HTR-8/SVneo (cell line): ENCODE data around the gene GLDN.
A peak's percentile ranks its signal among the peaks of the same experiment; 100 is the strongest.
"Not testable (repeated sequence)": the region's sequence is repeated elsewhere in the genome, so short reads cannot be mapped to it uniquely, and the experiment has no call there.

ENCODE experiments used
- DNase-seq: peaks from one replicate; pipeline ENCODE4 v3.0.0; 2011; ENCODE audit warnings: low spot score, mixed read lengths; ENCODE audit not compliant: insufficient read length
- FAIRE-seq: peaks from 2 replicates; lab custom pipeline; 2011; peaks lifted over from hg19 to GRCh38; lab: Jason Lieb, UNC

The GLDN gene

DNA sequence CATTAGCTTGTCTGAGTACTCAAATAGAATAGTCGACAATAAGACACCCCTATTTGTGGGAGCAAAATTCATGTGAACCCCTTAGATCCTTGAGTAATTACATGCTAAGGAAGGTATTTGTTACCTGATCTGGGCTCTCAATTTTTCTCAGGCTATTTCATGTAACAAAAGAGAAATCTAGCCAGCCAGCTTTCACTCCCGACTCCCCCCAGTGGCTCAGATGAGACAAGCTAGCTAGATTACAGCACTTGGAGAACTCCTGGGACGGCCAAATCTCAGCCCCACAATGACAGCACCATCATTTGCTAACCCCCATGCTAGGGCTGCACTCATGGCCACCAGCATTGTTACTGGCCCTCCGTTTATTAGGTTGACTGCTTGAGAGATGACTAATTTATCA is 41.3 kb downstream of the GLDN start:
- DNase-seq (peak; percentile 33), FAIRE-seq (no peak)

DNA sequence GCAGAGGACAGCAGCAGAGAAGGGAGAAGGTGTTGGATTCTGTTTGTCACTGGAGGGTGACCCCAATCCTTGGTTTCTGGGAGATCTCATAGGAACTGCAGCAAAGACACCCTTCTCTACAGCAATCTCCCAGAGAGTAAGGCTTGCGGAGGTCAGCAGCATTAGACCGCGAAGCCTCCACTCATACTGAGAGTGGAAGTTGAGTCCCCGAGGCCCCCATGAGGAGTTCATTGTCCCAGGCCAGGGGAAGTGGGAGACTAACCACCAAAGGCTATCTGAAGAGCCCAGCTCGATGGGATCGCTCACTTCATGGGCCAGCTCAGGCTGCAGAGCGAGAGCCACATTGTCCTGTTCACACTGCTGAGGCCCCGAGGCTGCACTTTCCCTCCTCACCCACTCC is 44.6 kb downstream of the GLDN start:
- DNase-seq = no peak
- no peak for FAIRE-seq

DNA sequence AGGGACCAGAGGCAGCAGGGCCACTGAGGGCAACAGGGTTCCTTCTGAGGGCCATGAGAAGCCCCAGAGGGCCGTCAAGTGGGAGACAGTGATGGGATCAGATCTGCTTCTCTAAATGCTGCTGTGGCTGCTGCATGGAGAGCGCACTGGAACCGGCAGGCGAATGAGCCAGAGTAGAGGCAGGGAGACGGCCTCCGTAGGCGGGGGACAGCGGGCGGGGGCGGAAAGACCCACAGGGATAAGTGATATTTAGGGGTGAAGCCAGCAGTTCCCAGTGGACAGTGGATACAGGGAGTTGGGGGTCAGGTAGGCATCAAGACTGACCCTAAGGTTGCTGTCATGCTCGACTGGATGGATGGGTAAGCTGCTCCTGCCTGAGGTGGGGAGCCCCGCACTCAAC is 45.0 kb downstream of the GLDN start:
- DNase-seq (no peak), FAIRE-seq (no peak)

DNA sequence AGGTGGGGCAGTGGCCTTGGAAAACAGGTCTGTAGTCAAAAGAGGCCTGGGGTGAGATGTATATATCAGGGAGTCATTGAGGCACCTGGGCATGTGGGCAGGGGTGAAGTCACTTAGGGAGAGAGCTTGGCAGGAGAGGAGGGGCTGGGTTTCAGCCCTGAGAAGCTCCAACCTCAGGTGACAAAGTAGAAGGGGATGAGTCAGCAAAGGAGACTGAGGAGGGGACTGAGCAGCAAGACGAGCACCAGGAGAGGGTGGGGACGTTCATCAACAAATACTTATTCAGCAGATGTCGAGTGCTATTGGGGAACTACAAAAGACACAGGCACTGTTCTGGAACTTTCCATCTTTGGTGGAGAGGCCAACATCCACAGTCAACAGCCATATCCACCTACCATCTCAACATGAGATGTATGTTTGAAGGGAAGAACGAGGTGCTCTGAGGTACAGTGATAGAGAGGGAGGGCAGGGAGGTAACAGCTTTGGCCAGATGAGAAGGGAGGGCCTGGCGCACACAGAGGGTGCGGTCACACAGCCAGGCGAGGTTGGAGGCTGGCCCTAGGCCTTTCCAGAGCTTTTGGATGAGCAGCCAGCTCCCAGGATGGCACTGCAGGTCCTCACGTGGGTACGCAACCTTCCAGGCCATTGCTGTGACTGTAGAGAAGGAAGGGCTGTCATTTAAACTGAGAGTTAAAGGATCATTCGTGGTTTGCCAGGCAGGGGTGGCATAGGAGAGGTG is 45.7 kb downstream of the GLDN start:
- DNase-seq = no peak
- no peak for FAIRE-seq

DNA sequence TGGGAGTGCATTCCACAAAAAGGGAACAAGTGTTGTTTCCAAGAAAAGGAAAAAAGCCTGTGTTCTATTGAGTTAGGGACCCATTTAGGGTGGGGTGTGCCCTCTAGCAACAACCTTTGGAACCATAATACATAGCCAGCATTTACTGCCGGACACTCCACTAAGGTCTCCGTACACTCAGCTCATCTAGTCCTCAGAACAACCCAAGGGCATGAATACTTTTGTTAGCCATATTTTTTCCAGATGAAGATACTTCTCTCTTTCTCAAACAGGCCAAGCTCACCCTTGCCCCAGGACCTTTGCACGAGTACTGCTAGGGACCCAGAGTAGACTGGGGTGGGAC is 46.2 kb downstream of the GLDN start:
- FAIRE-seq (no peak), DNase-seq (no peak)

DNA sequence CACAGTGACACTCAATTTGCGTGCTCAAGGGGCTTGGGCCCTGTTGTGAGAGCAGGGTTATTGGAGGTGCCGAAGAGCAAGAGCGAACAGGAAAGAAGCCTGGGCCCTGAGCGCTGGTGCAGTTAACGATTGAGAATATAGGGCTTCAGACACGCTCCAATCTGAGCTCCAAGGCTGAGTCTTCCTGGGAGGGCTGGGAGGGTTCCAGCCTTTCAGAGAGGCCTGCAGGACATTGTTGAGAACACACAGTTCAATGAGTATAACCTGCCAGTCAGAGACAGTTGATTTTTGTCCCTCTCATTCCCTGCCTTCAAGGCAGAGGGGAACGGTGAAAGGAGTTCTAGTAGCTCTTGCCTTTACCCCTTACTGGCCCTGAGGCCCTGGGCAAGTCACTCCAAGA is 47.3 kb downstream of the GLDN start:
- FAIRE-seq (no peak), DNase-seq (no peak)

DNA sequence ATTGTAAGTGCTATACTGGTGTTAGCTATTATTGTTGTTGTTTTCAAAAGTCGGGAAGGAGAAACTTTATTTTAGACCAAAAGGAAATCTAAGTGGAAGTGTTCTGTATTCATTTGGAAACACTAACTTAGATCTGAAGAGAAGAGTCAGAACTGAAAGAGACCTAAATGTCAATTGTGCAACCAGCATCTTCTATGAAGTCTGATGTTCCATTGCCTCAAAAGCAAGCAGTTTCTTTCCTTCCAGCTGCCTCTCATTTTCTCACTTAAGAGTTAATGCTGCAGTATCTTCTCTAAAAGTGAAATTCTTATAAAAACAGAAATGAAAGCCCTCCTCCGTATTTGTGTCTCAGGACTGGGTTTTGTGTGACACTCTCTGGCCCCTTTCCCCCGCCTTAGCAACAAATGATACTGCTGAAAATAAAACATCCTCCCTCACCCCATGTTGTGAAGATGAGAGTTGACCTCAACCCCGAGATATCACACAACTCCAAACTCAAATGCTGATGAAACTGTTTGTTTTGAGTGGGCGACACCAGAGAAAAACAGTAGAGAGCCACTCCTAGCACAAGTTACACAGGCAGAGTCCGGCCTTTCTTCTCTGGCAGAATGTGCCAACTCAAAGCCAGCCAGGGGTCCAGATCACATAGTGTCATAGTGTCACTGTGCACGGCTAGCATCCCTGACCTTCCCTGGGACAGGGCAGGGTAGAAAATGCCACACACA is 48.9 kb downstream of the GLDN start:
- FAIRE-seq (no peak), DNase-seq (no peak)

DNA sequence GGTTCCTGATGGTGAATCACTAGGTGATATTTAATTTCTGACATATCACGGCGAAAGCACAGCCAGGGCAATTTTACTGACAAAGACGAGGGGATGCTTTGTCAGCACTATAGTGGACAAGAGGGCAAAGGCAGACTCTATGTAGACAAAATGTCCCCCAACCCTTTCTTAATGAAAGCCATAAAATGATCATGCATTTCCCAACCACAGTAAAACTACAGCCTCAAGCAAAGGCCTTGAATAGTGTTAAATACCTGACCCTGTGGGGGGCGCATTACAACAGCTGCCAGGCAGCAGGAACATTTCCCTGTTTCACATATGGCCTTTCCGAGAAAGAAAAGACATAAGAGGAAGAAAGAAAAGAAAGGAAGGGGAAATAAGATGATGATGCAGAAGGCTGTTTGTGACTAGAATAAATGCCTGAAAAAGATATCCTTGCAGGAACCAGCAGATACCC is 49.5 kb downstream of the GLDN start:
- no peak for DNase-seq
- no peak for FAIRE-seq

DNA sequence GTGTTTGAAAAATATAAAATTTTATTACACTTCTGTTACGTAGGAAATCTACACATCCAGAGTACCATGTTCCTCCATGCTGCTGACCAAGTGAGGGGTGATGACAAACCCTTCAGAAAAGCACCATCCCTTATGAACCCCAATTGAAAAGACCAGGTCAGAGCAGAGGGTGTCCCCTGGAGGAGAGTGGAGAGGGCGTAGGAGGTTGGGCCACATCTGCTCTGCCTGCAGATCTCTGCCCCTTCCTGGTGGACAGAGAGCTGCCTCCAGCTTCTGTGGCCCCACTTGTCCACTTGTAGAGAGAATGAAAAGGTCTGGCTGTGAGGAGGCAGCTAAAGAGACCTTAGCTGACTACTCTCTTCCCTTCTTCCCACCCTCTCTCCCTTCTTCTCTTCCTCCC is 55.5 kb downstream of the GLDN start:
- no peak for DNase-seq
- FAIRE-seq = no peak

DNA sequence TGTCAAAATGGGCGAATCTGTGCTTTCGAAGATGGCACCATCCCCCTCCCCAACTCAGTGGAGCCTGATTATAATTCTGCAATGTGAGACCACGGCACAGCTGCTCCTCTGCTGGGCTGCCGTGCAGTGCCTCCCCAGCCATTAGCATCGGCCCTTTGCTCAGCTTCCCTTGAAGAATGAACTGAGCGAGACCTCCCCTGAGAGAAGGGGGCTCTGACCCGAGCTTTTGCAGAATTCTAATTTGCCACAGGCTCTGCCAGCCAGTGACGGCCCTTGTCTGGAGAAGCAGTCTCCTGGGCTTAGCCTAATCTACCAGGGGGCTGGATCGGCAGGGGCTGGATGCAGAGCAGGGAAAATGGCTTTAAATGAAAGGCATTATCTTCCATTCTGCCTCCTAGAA is 57.2 kb downstream of the GLDN start:
- no peak for FAIRE-seq
- DNase-seq = no peak

DNA sequence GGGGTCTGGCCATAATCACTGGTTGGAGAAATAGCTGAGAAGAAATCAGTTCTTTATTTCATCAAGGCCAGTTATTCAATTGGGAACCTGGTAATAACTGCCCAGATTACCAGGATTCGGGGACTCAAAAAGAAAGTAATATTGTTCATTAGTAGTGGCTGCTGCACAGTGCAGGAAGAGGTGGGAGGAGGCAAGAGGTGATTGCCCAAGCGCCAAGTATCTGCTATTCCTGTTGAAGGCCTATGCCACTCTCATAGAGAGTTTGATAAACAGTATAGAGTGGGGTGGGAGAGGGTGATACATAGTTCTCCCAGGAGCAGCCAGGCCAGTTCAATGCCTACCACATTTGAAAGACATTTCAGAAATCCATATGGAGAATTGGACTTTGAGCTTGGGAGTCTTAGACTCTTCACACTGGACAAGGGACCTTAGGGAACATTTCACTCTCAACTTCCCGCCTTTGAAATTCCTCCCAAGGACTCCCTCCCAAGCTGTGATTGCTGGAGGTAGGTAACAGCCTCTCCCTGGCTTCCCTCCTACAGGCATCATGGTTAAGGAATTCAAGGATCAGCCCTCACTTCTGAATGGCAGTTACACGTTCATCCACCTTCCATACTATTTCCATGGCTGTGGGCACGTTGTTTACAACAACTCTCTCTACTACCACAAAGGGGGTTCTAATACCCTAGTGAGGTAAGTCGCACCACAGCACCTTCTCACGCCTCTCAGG is 59.8 kb downstream of the GLDN start:
- no peak for FAIRE-seq
- no peak for DNase-seq

DNA sequence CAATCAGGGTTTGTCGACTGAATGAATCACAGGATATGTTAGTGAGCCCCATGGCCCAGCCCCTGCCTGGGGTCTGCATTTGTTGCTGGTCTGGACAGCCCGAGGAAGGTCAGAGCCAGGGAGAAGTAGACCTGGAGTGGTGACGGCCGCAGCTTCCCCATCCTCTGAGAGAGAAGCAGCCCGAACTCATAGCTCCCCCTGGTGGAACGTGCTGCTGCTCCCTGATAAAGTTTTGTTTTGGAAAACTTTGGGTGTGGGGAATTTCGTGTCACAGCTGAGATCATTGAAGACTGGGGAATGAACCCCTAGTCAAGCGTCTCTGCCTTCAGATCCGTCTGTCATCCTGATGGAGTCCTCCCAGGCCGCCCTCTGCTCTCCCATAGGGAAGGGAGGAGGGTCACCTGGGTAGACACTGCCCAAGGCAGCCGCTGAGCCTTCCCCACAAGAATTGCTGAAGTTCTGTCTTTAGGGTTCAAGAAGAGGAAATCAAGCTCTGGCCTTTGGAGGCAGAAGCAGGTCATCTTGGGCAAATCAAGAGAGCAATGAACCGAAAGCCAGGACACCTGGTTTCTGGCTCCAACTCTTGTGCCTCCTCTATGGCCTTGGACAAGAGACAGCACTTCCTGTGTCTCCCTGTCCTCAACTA is 60.5 kb downstream of the GLDN start:
- FAIRE-seq (no peak), DNase-seq (peak; percentile 30)

DNA sequence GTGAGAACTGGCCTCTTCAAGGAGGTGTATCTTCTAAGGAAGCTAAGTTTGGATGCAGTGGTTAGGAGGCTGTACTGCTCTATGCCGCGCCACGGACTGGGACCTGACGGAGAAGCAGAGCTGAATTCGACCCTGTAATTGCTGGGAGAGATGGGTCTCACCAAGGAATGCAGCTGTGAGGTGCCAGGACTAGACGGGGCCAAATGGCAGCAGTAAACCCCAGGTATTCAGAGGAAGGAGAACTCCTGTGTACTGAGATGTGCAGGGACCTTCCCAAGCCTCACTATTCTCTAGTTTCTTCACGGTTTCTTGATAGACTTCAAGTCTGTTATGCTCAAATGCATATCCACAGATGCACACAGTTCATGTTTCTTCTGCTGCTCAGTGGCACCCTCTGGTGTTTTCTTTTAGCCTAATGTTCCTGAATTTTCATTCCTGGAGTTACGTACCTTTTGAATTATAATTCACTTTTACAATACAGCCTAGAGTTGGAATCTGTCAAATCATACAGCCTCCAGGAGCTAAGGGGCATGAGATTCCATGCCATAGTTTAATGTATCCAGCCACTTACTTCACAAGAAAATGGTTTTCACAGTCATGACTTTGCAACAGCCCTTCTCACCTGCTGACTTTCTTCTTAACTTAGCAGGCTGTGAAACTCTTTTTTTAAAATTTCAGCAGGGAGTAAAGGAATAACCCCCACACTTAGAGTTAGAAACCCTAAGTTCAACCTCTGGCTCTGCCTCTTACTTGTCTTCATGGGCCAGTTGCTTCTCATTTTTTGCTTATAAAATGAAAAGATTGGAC is 61.8 kb downstream of the GLDN start:
- DNase-seq (peak; percentile 21), FAIRE-seq (no peak)

DNA sequence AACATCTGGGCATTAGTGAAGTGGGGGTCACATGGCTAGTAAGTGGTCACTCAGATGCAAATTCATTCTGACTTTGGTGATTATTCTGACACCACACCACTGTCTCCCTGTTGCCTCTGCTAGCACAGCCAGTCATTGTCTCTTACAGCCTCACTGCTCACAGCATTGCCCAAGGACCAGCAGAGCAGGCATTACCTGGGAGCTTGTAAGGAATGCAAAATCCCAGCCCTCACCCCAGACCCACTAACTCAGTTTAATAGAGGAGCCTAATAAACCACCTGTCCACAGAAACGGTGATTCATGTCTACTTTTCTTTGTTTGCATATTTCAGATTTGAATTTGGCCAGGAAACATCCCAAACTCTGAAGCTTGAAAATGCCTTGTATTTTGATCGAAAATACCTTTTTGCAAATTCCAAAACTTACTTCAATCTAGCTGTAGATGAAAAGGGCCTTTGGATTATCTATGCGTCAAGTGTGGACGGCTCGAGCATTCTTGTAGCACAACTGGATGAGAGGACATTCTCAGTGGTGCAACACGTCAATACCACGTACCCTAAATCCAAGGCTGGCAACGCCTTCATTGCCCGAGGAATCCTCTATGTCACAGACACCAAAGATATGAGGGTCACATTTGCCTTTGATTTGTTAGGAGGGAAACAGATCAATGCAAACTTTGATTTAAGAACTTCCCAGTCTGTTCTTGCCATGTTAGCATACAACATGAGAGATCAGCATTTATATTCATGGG is 62.7 kb downstream of the GLDN start:
- DNase-seq = no peak
- no peak for FAIRE-seq

DNA sequence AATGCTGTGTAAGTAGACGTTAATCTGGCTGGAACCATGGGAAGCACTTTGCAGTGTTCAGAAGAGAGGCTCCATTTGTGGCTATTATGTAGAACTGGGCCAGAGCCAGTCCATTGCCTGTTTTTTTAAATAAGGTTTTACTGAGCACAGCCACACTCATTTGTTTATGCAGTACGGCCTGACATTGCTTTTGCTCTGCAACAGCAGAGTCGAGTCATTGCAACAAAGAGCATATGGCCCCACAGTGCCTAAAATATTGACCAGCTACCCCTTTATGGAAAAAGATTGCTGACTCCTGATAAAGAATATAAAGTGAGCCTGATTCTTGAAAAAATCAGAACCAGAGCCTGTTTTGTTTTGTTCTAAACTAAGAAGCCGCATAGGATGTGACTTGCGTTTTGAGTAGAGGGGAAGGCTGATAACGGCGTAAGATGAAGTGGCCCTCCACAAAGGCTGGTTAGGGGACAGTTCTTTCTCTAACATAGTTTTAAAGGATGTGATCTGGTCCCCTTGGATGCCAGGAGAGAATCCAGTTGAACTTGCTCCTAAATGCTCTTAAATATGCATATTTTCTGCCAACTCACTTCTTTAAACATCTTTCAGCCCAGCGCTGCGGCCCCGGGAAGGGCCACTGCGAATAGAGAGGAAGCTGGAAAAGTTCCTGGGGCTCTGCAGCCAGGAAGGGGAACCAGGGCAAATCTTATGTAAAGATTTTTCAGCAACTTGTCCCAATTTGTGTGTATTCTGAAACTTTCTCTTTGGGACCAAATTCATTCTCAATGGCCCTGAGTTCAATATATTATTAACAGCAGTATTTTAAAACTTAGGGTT is 64.5 kb downstream of the GLDN start:
- DNase-seq (no peak), FAIRE-seq (no peak)

DNA sequence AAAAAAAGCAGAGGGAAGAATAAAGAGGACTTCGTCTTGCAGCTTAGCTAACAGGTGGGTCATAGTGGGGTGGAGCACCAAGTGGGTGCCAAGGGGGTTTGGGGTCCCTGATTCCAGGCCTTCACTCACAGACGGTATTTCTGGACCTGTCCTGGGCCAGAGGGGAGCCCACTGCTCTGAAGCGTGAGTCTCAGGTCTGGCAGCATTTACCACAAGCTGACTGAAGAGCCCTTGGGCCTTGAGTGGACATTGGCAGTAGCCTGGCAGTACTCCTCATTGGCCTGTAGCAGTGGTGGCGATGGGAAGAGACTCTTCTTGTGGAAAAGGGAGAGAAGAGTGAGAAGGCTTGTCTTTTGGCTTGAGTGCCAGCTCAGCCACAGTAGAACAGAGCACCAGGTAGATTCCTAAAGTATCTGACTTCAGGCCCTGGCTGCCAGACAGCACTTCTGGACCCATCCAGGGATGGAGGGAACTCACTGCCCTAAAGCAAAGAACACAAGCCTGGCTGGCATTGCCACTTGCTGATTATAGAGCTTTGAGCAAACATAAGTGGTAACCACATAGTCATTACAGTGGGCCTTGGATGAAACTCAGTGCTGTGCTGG is 72.9 kb downstream of the GLDN start:
- FAIRE-seq (no peak), DNase-seq (no peak)

DNA sequence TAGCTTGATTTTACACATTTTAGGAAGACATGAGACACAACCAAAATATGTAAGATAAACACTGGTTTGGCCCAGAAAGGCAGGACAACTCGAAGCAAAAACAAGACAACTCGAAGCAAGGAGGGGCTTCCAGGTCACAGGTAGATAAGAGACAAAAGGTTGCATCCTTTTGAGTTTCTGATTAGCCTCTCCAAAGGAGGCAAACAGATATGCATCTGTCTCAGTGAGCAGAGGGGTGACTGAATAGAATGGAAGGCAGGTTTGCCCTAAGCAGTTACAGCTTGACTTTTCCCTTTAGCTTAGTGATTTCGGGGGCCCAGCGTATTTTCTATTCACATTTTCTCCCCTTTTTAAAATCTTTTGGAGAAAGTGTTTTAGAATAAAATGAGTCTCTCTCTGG is 74.7 kb downstream of the GLDN start:
- FAIRE-seq = no peak
- no peak for DNase-seq

DNA sequence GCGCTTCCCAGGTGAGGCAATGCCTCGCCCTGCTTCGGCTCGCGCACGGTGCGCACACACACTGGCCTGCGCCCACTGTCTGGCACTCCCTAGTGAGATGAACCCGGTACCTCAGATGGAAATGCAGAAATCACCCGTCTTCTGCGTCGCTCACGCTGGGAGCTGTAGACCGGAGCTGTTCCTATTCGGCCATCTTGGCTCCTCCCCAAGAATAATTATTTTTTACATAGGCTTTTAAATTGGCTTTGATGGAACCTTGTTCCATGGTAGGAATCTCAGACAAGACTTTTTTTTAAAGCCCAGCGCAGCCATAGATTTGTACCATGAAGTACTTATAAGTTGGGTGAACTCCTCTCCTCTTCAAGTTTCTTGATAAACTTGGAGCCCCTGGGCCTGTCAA is 81.6 kb downstream of the GLDN start:
- FAIRE-seq, DNase-seq: not testable (repeated sequence)
